HG02943 (cell line): ENCODE results near the gene VPS52.

Source experiments
- ATAC-seq: cut with Tn5 transposase; IDR thresholded peaks from one replicate; pipeline ENCODE4 v1.9.1; 2021; ENCODE audit warnings: mild to moderate bottlenecking, low read depth, moderate library complexity; ENCODE audit not compliant: unreplicated experiment

Gene VPS52

GRCh38 chr6:33271468-33272274, at the start of gene VPS52, which contains the start of gene RPS18:
TSS of gene VPS52 (minus strand) at chr6:33271876. CDS start at chr6:33271675, 201 bp downstream.
TSS of gene RPS18 (plus strand) at chr6:33272075. CDS start at chr6:33272120, 45 bp downstream.
- ATAC-seq, result peak; percentile 74

- ATAC-seq, result no peak
These were observed 49.6 kb upstream of the VPS52 start for GRCh38 chr6:33321227-33321626.

GRCh38 chr6:33320315-33321181, 48.9 kb upstream of the VPS52 start:
- no peak for ATAC-seq

DNA sequence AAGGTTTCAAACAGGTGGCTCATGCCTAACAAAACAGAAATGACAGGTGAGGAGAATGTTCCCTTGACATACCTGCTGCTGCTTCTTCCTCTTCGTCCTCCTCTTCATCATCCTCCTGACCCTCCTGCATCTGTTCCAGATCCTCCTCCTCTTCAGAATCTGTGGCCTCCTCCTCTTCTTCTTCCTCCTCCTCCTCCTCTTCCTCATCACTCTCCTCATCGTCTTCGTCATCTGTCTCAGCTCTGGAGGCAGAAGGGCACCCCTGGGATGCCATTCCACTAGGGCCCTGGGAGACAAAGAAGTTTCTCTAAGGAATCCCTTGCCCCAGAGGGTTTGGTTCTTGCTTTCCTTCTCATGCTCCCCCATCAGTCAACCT, 48.3 kb upstream of the VPS52 start:
- ATAC-seq, result no peak

DNA sequence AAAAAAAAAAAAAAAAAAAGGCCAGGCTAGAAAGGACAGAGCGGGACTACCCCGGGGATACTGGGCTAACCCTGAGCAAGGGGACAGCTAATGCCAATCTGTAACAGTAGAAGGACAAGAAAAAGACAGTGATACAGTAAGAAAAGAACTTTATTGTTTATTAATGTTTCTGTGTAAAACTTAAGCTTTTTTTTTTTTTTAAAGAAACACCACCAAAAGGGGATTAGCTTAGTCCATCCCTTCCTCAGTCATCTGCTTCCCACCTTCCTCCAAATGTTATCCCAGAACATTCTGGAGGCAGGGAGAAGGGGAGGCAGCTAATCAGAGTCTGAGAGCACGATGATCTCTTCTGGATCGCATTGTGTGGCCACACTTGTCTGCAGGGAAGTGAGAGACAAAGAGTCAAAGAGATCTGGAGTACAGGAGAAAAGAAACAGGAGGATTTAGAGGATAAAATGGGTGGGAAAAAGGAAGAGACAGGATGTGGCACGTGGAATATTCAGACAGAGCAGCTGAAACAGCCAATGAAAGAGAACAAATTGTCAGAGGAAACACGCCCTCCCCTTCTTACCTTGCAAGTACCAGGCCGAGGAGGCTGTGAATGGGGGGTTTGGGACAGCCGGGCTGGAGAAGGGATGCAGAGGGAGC, 46.9 kb upstream of the VPS52 start:
- ATAC-seq, result no peak

DNA sequence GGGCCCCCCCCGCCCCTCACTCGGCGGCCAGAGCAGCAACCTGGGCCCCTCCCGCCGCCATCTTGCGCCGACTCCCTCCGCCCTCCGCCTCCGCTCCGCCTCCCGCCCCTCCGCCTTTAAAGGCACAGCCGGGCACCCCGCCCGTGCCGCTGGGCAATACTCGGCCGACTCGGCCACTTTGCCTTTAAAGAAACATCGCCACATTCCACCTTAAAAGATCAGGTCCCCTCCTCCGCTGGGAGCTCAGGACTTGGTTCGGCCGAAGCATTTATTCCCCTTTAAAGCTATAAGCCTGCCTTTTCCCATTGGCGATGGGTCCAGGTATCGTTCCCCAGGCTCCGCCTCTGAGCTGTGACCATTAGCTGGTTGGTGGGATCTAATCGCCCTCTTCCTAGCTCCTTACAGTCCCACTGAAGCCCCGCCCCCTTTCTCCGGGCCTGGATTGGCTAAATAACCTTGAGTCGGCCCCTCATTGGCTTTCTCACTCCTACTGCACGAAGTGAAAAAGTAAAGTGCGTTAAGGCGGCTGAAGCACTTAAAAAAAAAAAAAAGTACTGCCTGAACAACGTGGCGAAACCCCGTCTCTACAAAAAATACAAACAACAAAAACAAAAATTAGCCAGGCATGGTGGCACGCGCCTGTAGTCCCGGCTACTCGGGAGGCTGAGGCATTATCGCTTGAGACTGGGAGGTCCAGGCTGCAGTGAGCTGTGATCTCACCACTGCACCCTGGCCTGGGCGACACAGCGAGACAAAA, 46.2 kb upstream of the VPS52 start, which contains the start of gene ZBTB22:
Gene ZBTB22 (minus strand): TSS at position 76 of the 757 bp plus-strand sequence. CDS start 828 bp downstream, outside the sequence.
- peak; percentile 45 for ATAC-seq

DNA sequence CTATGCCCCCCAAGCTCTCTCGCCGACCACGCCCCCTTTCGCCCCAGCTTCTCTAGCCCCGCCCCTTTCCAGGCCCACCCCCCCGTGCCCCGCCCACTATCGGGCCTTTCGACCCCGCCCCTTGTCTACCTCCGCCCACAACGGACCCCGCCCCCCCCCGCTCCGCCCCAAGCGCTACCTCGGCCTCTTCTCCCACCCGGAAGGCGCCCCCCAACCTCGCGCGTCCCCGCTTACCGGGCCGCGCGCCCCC, 45.7 kb upstream of the VPS52 start:
- ATAC-seq, result no peak

DNA sequence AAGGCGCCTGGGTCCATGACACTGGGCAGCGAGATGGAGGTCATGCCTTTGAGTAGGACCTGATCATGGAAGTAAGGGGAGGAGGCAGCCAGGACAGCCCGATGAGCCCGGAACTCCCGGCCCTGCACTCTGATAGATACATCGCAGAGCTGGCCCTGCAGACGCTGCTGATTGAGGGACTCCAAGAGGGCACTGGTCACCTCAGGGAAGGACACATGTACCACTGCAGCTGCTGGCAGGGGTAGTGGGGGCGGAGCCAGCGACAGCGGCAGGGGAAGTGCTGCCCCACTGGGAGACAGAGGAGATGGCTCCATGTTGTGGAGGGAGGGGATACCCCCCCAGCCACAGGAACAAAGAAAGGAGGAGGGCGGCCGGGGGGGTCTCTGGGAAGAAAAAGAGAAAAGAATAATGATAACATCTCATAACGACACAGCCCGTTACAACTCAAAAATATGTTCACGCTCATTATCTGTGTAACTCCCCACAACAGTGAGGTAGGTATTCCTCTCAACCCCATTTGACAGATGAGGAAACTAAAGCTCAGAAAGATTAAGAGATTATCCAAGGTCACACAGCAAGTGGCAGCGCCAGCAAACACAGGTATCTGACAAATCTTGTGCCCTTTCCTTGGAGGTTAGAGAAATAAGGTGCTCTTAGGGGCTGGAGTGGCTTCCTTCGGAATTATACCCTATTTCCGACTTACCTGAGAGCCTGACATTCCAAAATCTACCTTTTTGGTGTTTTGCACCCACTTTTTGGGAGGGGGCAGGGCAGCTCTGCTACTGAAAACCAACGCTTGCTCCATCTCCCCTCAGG, 45.1 kb upstream of the VPS52 start:
- ATAC-seq, result no peak

- ATAC-seq, result no peak
These were observed 44.3 kb upstream of the VPS52 start for GRCh38 chr6:33315793-33316602.

GRCh38 chr6:33314943-33315792, 43.5 kb upstream of the VPS52 start:
- no peak for ATAC-seq

- ATAC-seq, result no peak
These were observed 42.9 kb upstream of the VPS52 start for GRCh38 chr6:33314515-33314942.

- no peak for ATAC-seq
These were observed 42.2 kb upstream of the VPS52 start, which contains the start of gene TAPBP for GRCh38 chr6:33313709-33314514. TSS of gene TAPBP (minus strand) at chr6:33314078. CDS start at chr6:33314041, 37 bp downstream.

- no peak for ATAC-seq
These were observed 41.5 kb upstream of the VPS52 start for GRCh38 chr6:33313105-33313708.

- ATAC-seq, result no peak
These were observed 40.9 kb upstream of the VPS52 start for GRCh38 chr6:33312361-33313104.

DNA sequence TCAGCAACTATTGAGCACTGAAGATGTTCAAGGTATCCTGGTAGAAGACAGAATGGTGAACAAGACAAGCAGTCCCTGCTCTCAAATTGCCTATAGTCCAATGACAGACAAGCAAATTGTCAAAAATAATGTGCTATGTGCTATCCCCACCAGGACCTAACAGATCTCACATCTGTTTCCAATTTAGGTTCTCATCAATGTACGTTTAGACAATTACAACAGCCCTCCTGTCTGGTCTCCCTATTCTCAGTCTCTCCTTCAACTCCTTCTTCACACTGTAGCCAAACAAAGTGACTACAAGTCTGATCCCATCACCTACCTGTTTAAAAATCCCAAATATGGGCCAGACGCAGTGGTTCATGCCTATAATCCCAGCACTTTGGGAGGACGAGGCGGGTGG, 34.7 kb upstream of the VPS52 start:
- no peak for ATAC-seq

DNA sequence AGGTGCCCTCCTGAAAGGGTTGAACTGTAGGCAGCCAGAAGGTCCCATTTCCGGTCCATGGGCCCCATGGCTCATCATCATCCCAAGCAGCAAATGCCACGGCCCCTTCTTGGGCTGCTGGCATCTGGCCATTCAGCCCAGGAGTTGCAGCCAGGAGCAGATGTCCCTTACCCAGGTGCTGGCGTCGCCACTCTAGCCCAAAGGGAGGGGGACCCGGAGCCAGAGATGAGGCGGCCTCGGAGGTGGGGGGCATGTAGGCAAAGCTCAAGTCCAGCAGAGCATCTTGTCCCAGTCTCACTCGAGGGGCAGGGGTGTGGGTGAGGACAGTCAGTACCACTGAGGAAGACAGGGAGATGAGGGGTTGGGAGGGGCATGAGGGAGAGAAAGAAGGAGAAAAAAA, 33.4 kb upstream of the VPS52 start:
- no peak for ATAC-seq
